Panc1 (cell line): ENCODE results near the gene TSPAN16. TPM values are rescaled to one million over a fixed set of nuclear protein-coding genes. Genes with fewer than 3 reads are reported as not detected.

Experiments used
- ATAC-seq: fragments of 200-7000 bp; cut with Tn5 transposase; 2 replicates; pipeline ENCODE4 v1.9.1; 2020; ENCODE audit warnings: mild to moderate bottlenecking, moderate library complexity
- BruUV-seq: library from RNA; stranded (reverse); fragments of 400-500 nt; replicated peaks from 2 replicates; lab custom pipeline; 2021; lab: Mats Ljungman, UMichigan
- CTCF ChIA-PET: fragments of 300-600 bp; sonication (Branson Sonifier 250); formaldehyde crosslinking; loops from one replicate; lab custom pipeline; 2022; ENCODE audit warnings: antibody characterized with exemption; lab: Charles Lee
- POLR2A ChIA-PET: fragments of 300-600 bp; sonication (Branson Sonifier 250); formaldehyde crosslinking; loops from one replicate; lab custom pipeline; 2022; ENCODE audit warnings: antibody characterized with exemption; lab: Charles Lee
- DNase-seq: peaks from one replicate; pipeline ENCODE4 v3.0.0-alpha.2; 2010; ENCODE audit warnings: low read depth, low spot score
- H3K27ac ChIP-seq: 2 replicates; pipeline ENCODE4 v1.5.1; 2011; ENCODE audit warnings: mild to moderate bottlenecking, low read length, inconsistent platforms
- H3K27me3 ChIP-seq: fragments of 200-500 bp; sonication (Bioruptor generic); 2 replicates; pipeline ENCODE4 v1.6.0; 2014; ENCODE audit warnings: low read length, inconsistent platforms; ENCODE audit not compliant: control insufficient read depth, insufficient read depth
- H3K36me3 ChIP-seq: fragments of 200-500 bp; sonication (Bioruptor generic); 2 replicates; pipeline ENCODE4 v1.5.1; 2014; ENCODE audit warnings: inconsistent platforms, mild to moderate bottlenecking, low read length, moderate library complexity; ENCODE audit not compliant: control insufficient read depth, insufficient read depth
- H3K4me1 ChIP-seq: 2 replicates; pipeline ENCODE4 v1.5.1; 2011; ENCODE audit warnings: inconsistent platforms, mild to moderate bottlenecking, low read length, moderate library complexity; ENCODE audit not compliant: control insufficient read depth, insufficient read depth
- H3K4me3 ChIP-seq, 2 experiments: 2 replicates each; pipeline ENCODE4 v1.5.1; 2011 to 2012; ENCODE audit warnings: low read depth in 2 of 2, low read length in 2 of 2, mild to moderate bottlenecking in 2 of 2, inconsistent platforms in 1 of 2, moderate library complexity in 1 of 2
- H3K9me3 ChIP-seq: fragments of 200-500 bp; sonication (Bioruptor generic); 2 replicates; pipeline ENCODE4 v1.5.1; 2014; ENCODE audit warnings: low read depth, mild to moderate bottlenecking, inconsistent platforms, low read length, moderate library complexity; ENCODE audit not compliant: control insufficient read depth, insufficient read depth
- CTCF ChIP-seq: fragments of 450-650 bp; IDR thresholded peaks from 2 replicates; pipeline ENCODE4 v1.5.1; 2017; ENCODE audit warnings: mild to moderate bottlenecking
- POLR2AphosphoS5 ChIP-seq: IDR thresholded peaks from 2 replicates; pipeline ENCODE4 v1.6.1; 2012; ENCODE audit warnings: mild to moderate bottlenecking, low read depth, low read length, moderate library complexity
- SIN3A ChIP-seq: IDR thresholded peaks from 2 replicates; pipeline ENCODE4 v1.6.1; 2012; ENCODE audit warnings: low read depth, mild to moderate bottlenecking, low read length, moderate library complexity, borderline replicate concordance; ENCODE audit not compliant: insufficient read depth
- TCF7L2 ChIP-seq: IDR thresholded peaks from 2 replicates; pipeline ENCODE4 v1.6.1; 2011; ENCODE audit warnings: mild to moderate bottlenecking, low read depth, low read length, inconsistent platforms
- in situ Hi-C: cut with HindIII; loops from 2 replicates; pipeline ENCODE4 v1.10.0; 2016; ENCODE audit warnings: low sequenced_read_pairs, low pct_unique_long_range_greater_than_20kb
- intact Hi-C: fragments of 100-400 bp; cut with micrococcal nuclease; formaldehyde crosslinking; loops from one replicate; pipeline ENCODE4 v1.10.0; 2022; ENCODE audit not compliant: unreplicated experiment
- total RNA-seq: library from RNA; stranded (reverse); gene quantifications from one replicate; pipeline ENCODE4 v1.2.1, GENCODE V29; 2021; ENCODE audit not compliant: unreplicated experiment
- TF ChIP-seq, protein P1 (sequence below), 2 experiments: IDR thresholded peaks; 2 replicates each; pipeline ENCODE4 v1.6.1; 2011 to 2012; ENCODE audit warnings: low read depth in 2 of 2, control low read depth in 1 of 2, low read length in 1 of 2, mild to moderate bottlenecking in 1 of 2, moderate library complexity in 1 of 2; ENCODE audit not compliant: insufficient read depth in 1 of 2

The TSPAN16 gene
- total RNA-seq, 1 experiment from 2014 or later, result not detected

DNA sequence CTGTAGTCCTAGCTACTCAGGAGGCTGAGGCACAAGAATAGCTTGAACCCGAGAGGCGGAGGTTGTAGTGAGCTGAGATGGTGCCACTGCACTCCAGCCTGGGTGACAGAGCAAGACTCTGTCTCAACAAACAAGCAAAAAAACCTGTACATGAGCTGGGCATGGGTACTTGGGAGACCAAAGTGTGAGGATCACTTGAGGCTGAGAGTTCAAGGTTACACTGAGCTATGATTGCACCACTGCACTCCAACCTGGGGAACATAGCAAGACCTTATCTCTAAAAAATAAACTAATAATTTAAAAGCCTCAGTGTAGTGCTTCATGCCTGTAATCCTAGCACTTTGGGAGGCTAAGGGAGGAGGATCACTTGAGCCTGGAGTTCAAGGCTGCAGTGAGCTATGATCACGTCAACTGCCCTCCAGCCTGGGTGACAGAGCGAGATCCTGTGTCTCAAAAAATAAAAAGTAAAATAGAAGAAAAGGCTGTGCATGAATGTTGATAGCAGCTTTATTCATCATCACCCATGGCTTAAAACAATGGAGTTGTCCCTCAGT lies 21.4 kb upstream of the TSPAN16 start:
- Histone ChIP-seq H3K27ac (no peak overlapping the region), H3K36me3 (no peaks in the 10 kb centered on the region), H3K27me3 (no peaks in the 10 kb centered on the region), H3K4me3 (no peak overlapping the region), H3K4me1 (no peaks in the 10 kb centered on the region), H3K9me3 (no peaks in the 10 kb centered on the region)
- ATAC-seq, result no peak
- in situ Hi-C loops (no loop called here), intact Hi-C loops (no loop called here)
- ChIA-PET POLR2A (no interaction called here), CTCF (interaction anchor here (0.6 to 0.7 kb wide), 2 partner anchors 67 to 311 kb away, joined by 3 read pairs; no protein-coding TSS in a partner anchor)
- no peak for DNase-seq
- BruUV-seq, result no TSS peak
- TF ChIP-seq TCF7L2 (no peak), CTCF (no peak), SIN3A (no peak)

- no peak for ATAC-seq
- in situ Hi-C loops, result no loop called here
- no peak for DNase-seq
- intact Hi-C loops, result no loop called here
- no TSS peak for BruUV-seq
- no peak overlapping the region for H3K27ac ChIP-seq
- H3K4me1 ChIP-seq, result no peaks in the 10 kb centered on the region
- no peak for TF ChIP-seq SIN3A
- TF ChIP-seq POLR2AphosphoS5, result no peak
- no peak for TF ChIP-seq CTCF
- TF ChIP-seq, protein P1, sequence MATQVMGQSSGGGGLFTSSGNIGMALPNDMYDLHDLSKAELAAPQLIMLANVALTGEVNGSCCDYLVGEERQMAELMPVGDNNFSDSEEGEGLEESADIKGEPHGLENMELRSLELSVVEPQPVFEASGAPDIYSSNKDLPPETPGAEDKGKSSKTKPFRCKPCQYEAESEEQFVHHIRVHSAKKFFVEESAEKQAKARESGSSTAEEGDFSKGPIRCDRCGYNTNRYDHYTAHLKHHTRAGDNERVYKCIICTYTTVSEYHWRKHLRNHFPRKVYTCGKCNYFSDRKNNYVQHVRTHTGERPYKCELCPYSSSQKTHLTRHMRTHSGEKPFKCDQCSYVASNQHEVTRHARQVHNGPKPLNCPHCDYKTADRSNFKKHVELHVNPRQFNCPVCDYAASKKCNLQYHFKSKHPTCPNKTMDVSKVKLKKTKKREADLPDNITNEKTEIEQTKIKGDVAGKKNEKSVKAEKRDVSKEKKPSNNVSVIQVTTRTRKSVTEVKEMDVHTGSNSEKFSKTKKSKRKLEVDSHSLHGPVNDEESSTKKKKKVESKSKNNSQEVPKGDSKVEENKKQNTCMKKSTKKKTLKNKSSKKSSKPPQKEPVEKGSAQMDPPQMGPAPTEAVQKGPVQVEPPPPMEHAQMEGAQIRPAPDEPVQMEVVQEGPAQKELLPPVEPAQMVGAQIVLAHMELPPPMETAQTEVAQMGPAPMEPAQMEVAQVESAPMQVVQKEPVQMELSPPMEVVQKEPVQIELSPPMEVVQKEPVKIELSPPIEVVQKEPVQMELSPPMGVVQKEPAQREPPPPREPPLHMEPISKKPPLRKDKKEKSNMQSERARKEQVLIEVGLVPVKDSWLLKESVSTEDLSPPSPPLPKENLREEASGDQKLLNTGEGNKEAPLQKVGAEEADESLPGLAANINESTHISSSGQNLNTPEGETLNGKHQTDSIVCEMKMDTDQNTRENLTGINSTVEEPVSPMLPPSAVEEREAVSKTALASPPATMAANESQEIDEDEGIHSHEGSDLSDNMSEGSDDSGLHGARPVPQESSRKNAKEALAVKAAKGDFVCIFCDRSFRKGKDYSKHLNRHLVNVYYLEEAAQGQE (IDR thresholded peaks at IDR 0.05; ENCODE audit: insufficient read depth in 1 of 2, low read depth in 2 of 2, low read length in 1 of 2), result no peak
- no peak for TF ChIP-seq TCF7L2
- H3K36me3 ChIP-seq, result no peaks in the 10 kb centered on the region
- H3K4me3 ChIP-seq, result no peak overlapping the region
- ChIA-PET CTCF (no interaction called here), POLR2A (no interaction called here)
- H3K9me3 ChIP-seq, result no peaks in the 10 kb centered on the region
- no peaks in the 10 kb centered on the region for H3K27me3 ChIP-seq
Observed at GRCh38 chr19:11278670-11279069, 17.3 kb upstream of the TSPAN16 start.
